ENCODE data around the gene BCAM. TPM values are rescaled to one million over a fixed set of nuclear protein-coding genes. Genes with fewer than 3 reads are reported as not detected.

BCAM gene
- polyA plus RNA-seq, 1 donor from 2014 or later = not detected

DNA sequence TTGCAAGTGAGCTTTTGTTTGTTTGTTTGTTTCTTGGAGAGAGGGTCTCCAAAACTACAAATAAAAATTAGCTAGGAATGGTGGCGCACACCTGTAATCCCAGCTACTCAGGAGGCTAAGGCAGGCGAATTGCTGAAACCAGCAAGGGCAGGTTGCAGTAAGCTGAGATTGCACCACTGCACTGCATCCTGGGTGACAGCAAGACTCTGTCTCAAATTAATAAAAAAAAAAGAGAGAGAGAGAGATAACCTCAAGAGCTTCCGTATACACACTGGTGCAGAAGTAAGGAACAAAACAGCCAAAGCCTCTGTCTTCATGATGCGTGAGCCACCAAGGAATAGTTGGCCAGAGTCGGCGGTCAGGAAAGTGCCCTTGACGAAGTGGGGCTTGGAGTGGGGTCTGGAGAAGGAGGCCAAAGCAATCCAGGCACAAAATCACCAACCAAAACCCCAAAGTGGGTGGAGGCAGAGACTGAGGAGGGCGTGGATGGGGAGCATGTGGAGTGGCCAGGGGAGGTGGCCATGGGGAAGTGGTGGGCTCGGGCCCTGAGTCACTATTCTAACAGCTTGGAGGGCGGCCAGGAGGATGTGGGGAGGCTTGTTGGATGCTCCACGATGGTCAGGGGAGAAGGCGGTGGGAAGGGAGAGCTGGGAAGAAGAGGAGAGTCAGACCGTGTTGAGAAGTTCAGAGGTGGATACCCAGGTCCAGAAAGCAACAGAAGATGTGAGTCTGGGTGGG lies 61.0 kb downstream of the BCAM start:
- H3K36me3 Mint-ChIP-seq = peaks cover 2% of the 10 kb centered on the region
- H3K27me3 Mint-ChIP-seq = peaks cover 11% of the 10 kb centered on the region
- H3K4me1 Mint-ChIP-seq = no peaks in the 10 kb centered on the region
- no peak overlapping the region for H3K4me3 Mint-ChIP-seq
- no peaks in the 10 kb centered on the region for H3K9me3 Mint-ChIP-seq
- no peak overlapping the region for H3K27ac Mint-ChIP-seq

Other genes starting within 250 kb of the BCAM start
- not detected for gene IGSF23, start 195.5 kb upstream of the BCAM start, polyA plus RNA-seq
- gene PVR, start 165.2 kb upstream of the BCAM start, polyA plus RNA-seq = not detected
- not detected for gene CEACAM19, start 137.6 kb upstream of the BCAM start, polyA plus RNA-seq
- not detected for gene CEACAM16, start 110.0 kb upstream of the BCAM start, polyA plus RNA-seq
- 12.6 TPM for gene BCL3, start 60.4 kb upstream of the BCAM start, polyA plus RNA-seq
- gene CBLC, start 31.2 kb upstream of the BCAM start, polyA plus RNA-seq = not detected
- gene NECTIN2, start 37.2 kb downstream of the BCAM start, polyA plus RNA-seq = not detected
- gene TOMM40, start 82.2 kb downstream of the BCAM start, polyA plus RNA-seq = 42.6 TPM
- not detected for gene APOE, start 96.7 kb downstream of the BCAM start, polyA plus RNA-seq
- not detected for gene APOC1, start 105.5 kb downstream of the BCAM start, polyA plus RNA-seq
- gene APOC4, start 133.1 kb downstream of the BCAM start, polyA plus RNA-seq = not detected
- gene APOC2, start 136.9 kb downstream of the BCAM start, polyA plus RNA-seq = not detected
- 29.2 TPM for gene CLPTM1, start 146.3 kb downstream of the BCAM start, polyA plus RNA-seq
- 89.8 TPM for gene RELB, start 192.4 kb downstream of the BCAM start, polyA plus RNA-seq
- gene CLASRP, start 229.9 kb downstream of the BCAM start, polyA plus RNA-seq = 27.0 TPM

Measured in IgD-negative memory B cell (primary cell).